ENCODE results near the gene IFI27L1.

Gene IFI27L1

DNA sequence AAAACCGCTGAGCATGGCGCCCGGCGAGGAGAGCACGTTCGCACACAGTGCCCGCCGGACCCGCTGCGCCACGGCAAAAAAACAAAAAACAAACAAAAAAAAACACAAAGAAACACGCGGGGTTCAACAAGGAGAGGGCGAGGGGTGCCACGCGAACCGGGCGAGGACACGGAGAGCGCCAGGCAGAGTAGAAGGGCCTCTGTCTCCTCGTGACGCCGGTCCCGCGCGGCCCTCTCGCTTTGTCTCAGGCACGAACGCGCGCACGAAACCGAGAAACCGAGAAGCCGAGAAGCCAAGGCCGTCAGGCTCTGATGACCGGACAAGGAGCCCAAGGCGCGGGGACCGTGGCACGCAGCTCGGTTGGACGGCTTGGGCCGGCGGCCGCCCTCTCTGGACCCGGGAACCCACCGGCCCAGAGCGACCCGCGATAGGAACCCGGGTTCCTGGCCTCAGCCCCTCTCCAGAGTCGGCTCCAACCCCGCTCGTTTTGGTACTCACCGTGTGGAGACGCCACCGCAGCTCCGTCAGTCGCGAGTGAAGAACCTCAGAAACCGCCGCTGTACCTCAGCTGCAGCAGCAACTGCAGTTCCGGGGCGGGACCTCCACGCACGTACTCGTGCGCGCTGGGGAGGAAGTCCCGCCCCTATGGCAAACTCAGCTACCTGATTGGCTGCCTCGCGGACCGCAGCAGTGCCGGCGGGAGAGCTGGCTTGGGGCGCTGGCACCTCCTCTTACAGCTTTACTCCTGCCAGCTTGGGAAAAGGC is at the start of gene IFI27L1, which contains the start of gene DDX24:
Gene IFI27L1 (plus strand): TSS at position 690 of the 765 bp plus-strand sequence. CDS start 15,628 bp downstream, outside the sequence.
Gene DDX24 (minus strand): TSS at position 582 of the 765 bp plus-strand sequence. CDS start 1,460 bp downstream, outside the sequence.
- peak; percentile 93 for DNase-seq (ENCODE audit: low read depth, low spot score)

DNA sequence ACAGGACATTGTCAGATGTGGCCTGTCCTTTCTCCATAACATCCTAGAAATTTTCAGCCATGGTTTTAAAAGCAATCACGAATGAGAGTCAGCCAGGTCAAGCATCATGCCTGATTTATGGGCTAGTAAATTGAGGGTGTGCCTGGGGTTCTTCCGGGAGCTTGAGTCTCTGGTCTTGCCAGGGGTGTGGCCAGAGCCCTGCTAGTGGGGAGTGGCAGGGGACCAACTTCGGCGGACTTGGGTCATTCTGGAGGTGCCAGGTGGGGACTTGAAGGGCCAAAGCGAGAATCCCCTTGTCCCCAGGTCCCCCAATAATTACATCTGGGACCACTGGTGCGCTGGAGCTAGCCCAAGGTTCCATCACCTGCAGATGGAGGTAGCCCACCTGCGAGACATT is 49.2 kb upstream of the IFI27L1 start:
- no peak for DNase-seq (ENCODE audit: low read depth, low spot score)

- DNase-seq (ENCODE audit: low read depth, low spot score), result no peak
Observed at GRCh38 chr14:94034886-94035285, 46.2 kb upstream of the IFI27L1 start.

DNA sequence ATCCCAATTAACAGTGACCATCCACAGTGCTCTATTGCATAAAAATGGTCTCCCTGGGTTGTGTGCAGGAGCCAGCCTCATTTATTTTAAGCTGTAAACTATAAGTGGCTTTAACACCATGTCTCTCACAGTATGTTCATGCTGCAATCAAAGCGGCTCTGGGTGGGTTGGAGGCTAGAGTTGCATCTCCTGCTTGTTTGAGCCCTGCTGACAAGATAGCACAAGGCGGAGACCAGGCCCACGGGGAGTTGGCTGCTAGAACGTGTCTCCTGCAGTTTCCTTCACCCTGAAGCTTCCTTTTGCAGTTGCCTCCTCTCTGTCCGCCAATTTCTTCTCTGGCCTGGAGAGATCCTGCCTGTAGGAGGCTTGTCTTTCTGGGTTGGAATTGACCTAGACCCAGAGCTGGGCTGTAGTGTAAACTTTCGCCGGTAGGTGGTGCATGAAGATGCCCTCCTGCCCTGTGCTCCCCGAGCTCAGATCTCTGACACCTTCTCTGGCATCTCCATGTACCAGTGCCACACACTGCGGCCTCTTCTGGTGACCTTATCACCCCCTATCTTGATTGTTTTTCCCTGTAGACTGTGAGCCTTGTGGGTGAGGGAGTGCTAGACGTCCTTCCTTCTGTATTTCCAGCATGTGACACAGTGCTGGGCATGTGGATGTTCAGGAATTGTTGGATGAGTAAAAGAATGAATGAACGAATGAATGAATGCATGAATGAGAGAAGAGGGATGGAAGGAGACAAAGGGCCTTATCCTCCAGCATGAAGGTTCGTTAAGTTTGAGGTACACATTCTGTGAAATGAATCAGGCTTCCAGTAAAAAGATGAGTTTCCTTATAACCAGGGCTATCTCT is 44.6 kb upstream of the IFI27L1 start:
- DNase-seq (ENCODE audit: low read depth, low spot score), result peak; percentile 42

GRCh38 chr14:94037954-94038353 is 43.2 kb upstream of the IFI27L1 start:
- no peak for DNase-seq (ENCODE audit: low read depth, low spot score)

DNA sequence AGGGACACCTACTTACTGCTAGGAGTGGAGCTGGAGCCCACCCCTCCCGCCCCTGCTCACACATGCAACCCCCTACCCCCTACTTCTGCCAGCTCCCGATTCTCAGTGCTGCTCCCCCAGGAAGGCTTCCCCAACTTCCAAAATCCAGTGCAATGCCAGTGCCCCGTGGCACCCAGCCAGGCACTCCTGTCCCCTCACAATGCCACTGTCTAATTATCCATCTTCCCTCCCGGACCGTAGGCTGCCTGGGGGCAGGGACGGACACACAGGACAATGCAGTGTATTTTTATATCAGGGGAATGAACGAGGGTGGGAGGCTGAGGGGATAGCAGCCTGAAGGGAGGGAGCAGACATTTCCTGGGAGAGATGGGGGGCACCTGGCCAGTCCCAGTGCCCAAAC is 42.6 kb upstream of the IFI27L1 start:
- DNase-seq (ENCODE audit: low read depth, low spot score), result no peak

GRCh38 chr14:94038921-94039629 is 42.0 kb upstream of the IFI27L1 start:
- DNase-seq (ENCODE audit: low read depth, low spot score), result no peak

GRCh38 chr14:94040247-94040646 is 40.9 kb upstream of the IFI27L1 start:
- DNase-seq (ENCODE audit: low read depth, low spot score), result no peak

DNA sequence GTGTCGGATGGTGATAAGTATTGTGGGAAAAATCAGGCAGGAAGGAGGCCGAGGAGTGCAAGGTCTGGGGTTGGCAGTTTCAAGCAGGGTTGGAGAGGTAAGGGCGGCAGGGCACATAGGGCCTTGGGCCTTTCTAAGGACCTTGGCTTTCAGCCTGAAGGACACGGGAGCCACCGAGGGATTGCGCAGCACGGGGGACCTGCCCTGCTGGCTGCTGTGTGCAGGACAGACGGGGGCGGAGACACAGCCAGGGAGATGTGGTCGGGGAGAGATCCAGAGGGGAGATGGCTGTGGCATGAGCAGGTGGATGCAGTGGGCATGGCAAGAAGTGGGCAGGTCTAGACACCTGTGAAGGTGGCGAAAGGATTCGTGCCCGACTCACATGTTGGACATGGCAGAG is 40.3 kb upstream of the IFI27L1 start:
- DNase-seq (ENCODE audit: low read depth, low spot score), result no peak

DNA sequence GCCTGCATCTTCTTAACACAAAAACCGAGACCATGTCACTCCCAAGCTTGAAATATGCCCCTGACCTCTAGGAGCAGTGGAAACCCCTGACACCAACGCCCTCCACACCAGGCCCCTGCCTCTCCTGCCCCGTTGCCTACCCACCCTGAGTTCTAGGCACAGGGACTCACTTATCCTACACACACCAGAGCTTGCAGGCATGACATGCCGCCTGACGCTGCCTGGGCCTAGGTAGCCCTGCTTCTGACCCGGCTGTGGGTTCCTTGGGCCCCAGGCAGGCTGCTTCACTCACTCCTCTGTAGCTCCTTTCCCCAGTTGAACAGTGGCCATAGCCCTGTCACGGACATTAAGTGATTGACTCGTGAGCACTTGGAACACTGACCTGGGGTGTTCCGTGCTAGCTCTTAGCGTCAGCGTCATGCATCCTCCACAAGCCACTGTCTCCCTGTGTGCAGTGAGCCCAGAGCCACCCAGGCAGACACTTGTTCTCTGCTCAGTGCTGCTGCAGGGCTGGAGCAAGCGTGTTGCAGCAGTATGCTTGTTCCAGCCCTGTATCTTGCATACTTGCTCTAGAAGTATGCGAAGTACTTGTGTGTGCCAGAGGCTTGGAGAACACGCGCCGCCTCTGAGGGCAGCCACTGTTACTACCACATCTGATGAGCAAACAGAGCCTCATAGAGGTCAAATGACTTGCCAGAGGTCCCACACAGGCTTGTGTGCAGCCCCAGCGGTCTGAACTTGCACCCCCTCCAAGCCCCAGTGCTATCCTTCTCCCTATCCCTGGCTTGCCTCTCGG is 39.4 kb upstream of the IFI27L1 start:
- DNase-seq (ENCODE audit: low read depth, low spot score), result no peak

DNA sequence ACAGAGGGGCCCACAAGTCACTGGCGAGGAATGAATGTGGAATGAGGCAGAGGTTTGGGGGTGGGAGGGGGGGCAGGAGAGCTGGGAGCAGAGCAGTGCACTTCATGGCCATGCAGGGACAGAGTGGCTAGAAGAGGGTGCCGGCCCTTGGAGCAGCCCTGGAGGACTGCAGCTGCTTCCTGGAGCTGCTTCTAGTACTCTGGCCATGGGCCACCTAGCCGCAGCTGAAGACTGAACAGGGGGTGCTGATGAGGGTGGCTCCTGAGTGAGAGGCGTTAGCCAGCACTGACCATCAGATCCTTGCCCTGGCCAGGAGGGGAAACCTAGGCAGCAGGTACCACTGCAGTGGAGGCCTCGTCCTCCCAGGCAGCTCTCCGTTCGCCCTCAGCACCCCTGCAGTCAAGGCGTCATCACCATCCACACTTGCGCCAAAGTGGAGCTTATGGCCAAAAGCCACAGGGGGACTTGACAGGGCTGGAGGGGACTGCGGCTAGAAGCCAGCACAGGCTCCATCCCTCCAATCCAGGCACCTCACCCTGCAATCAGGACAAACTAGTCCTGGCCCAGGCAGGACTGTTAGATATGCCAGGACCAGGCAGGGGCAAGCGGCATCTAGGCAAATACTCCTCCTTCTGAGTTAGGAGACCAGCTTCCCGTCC is 38.5 kb upstream of the IFI27L1 start:
- no peak for DNase-seq (ENCODE audit: low read depth, low spot score)

- no peak for DNase-seq (ENCODE audit: low read depth, low spot score)
Observed at GRCh38 chr14:94043111-94043755, 37.9 kb upstream of the IFI27L1 start.

DNA sequence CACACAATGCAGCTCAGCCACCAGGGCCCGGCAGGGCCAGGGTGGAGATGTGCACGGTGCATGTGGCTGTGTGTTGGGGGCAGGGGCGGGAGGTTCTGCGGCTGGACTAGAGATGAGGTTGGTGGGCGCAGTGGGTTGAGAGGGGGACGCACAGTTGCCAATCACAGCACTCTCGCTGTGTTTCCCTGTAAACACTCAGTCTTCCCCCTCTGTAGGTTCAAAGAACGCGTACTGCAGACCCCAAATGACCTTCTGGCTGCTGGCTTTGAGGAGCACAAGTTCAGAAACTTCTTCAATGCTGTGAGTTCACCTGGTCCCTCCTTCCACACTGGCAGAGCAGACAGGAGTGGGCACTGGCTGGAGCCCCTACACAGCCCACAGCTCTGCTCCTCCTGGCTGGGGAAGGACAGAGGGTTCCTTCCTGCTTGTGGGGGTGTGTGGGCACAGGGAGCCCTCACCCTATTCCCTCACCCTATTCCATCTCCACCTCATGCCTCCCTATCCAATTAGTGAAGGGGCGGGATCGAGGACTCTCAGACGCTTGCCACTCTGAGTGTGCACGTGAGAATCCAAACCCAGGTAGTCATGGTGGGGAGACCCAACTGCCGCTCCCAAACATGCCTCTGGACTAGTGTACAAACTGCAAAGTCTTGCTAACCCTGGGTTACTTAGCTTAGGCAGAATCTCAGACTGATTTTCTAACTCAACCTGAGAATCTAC is 37.2 kb upstream of the IFI27L1 start:
- DNase-seq (ENCODE audit: low read depth, low spot score), result no peak

DNA sequence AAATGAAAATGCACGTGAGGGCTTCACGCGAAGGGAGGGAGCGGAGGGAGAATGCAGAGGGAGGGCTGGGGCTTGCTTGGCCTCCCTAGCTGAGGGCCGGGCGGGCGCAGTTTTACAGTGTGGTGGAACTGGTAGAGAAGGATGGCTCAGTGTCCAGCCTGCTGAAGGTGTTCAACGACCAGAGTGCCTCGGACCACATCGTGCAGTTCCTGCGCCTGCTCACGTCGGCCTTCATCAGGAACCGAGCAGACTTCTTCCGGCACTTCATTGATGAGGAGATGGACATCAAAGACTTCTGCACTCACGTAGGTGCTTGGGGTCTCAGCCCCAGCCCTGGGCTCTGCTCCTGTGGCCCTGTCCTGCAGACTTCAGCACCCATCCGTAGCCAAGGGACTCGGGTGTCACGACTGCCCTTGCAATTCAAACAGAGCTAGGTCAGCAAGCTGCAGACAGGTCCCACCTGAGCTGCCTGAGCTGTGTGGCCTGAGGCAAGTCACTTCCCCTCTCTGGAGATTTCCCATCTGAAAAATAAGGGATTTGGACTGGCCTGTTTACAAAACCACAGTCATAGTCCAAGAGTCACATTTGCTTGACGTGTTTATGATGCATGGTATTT is 36.5 kb upstream of the IFI27L1 start:
- DNase-seq (ENCODE audit: low read depth, low spot score), result no peak

GRCh38 chr14:94045101-94045500 is 36.0 kb upstream of the IFI27L1 start:
- DNase-seq (ENCODE audit: low read depth, low spot score), result no peak

DNA sequence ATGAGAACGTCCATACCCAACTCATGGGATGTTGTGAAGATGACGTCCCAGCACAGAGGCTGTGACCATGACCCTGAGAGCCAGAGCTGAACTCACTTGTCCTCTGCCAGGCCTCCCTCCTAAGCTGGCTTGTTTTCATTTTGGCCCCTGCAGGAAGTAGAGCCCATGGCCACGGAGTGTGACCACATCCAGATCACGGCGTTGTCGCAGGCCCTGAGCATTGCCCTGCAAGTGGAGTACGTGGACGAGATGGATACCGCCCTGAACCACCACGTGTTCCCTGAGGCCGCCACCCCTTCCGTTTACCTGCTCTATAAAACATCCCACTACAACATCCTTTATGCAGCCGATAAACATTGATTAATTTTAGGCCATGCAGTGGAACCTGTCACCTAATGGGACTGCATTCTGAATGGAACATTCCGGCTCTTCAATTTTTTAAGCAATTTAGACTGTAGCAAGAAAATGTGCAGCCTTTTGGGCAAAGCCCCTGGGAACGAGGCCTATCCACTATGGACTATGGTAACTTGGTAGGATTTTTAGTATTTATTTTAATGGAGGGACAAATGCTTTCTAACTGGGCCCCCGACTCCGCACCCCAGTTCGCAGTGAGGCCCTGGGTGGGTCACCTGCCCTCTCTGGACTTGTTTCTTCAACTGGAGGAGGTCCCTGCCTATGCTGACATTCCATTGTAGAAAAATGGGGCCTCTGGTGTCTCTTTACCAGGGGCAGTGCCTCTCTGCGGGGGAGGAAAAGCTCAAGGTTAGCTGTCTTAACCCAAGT is 35.4 kb upstream of the IFI27L1 start:
- no peak for DNase-seq (ENCODE audit: low read depth, low spot score)

- no peak for DNase-seq (ENCODE audit: low read depth, low spot score)
Observed at GRCh38 chr14:94046696-94047250, 34.3 kb upstream of the IFI27L1 start.

DNA sequence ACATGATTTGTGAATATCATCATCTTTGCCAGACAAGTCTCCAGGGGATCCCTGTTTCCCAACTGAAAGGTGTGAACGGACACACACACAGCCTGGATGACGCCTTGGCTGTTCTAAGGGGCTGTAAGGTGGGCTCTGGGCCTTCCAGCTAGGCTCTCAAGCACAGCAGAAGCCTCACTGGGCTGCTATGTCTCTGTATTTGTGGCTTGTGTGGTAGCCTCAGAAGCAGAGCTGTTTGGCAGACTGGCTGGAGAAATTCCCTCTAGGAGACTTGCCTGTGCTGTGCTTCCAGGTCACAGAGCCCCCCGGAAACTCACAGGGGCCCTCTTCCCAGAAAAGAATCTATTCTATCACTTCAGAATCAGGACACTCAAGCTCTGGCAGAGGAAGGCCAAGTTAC is 33.5 kb upstream of the IFI27L1 start:
- no peak for DNase-seq (ENCODE audit: low read depth, low spot score)
